HG03521 (cell line): Measurements from ENCODE around the gene WDFY1.

ENCODE experiments used
- ATAC-seq: cut with Tn5 transposase; IDR thresholded peaks from one replicate; pipeline ENCODE4 v1.9.1; 2021; ENCODE audit warnings: mild to moderate bottlenecking, moderate library complexity; ENCODE audit not compliant: unreplicated experiment

WDFY1 gene

GRCh38 chr2:223860809-223861738 lies 84.1 kb downstream of the WDFY1 start:
- no peak for ATAC-seq

- no peak for ATAC-seq
These were observed 86.1 kb downstream of the WDFY1 start for GRCh38 chr2:223859070-223859469.

GRCh38 chr2:223856584-223856983 lies 88.6 kb downstream of the WDFY1 start:
- no peak for ATAC-seq

GRCh38 chr2:223856021-223856420 lies 89.1 kb downstream of the WDFY1 start:
- ATAC-seq: no peak

GRCh38 chr2:223855426-223855825 lies 89.7 kb downstream of the WDFY1 start:
- no peak for ATAC-seq

- ATAC-seq: no peak
These were observed 90.4 kb downstream of the WDFY1 start for GRCh38 chr2:223854741-223855140.

- no peak for ATAC-seq
These were observed 91.7 kb downstream of the WDFY1 start for GRCh38 chr2:223853425-223853837.

- ATAC-seq: no peak
These were observed 92.8 kb downstream of the WDFY1 start for GRCh38 chr2:223852281-223852795.

- ATAC-seq: no peak
These were observed 97.7 kb downstream of the WDFY1 start for GRCh38 chr2:223847410-223847809.

- ATAC-seq: no peak
These were observed 98.6 kb downstream of the WDFY1 start for GRCh38 chr2:223846515-223846914.

- ATAC-seq: no peak
These were observed 103.5 kb downstream of the WDFY1 start for GRCh38 chr2:223841436-223842190.

- peak; percentile 67 for ATAC-seq
These were observed 107.7 kb downstream of the WDFY1 start, which contains the start of gene AP1S3 for GRCh38 chr2:223837287-223838061. AP1S3 (minus strand) TSS chr2:223837582; CDS start chr2:223837450, 132 bp downstream.

- peak; percentile 62 for ATAC-seq
These were observed 109.2 kb downstream of the WDFY1 start for GRCh38 chr2:223835701-223836532.

- no peak for ATAC-seq
These were observed 110.7 kb downstream of the WDFY1 start for GRCh38 chr2:223834431-223834830.

GRCh38 chr2:223832241-223832903 lies 112.8 kb downstream of the WDFY1 start:
- no peak for ATAC-seq

- ATAC-seq: no peak
These were observed 116.0 kb downstream of the WDFY1 start for GRCh38 chr2:223829128-223829527.

- no peak for ATAC-seq
These were observed 116.8 kb downstream of the WDFY1 start for GRCh38 chr2:223828314-223828713.

- no peak for ATAC-seq
These were observed 118.1 kb downstream of the WDFY1 start for GRCh38 chr2:223826995-223827394.
